HEK293T (cell line): ENCODE measurements around the gene CDK8.
"Not testable (repeated sequence)": the region's sequence is repeated elsewhere in the genome, so short reads cannot be mapped to it uniquely, and the experiment has no call there.

Source experiments
- CTCF ChIA-PET: fragments of 350-600 bp; formaldehyde crosslinking; extraction: SDS; loops from one replicate; lab custom pipeline; 2021; ENCODE audit warnings: antibody characterized with exemption, inconsistent platforms; lab: Yijun Ruan, JAX
- POLR2A ChIA-PET: fragments of 350-600 bp; formaldehyde crosslinking; extraction: SDS; loops from one replicate; lab custom pipeline; 2020; ENCODE audit warnings: antibody characterized with exemption, inconsistent platforms; lab: Yijun Ruan, JAX
- DNase-seq: peaks from one replicate; pipeline ENCODE4 v3.0.0; 2012; ENCODE audit warnings: mixed read lengths; ENCODE audit errors: extremely low spot score
- ARNT ChIP-seq: fragments of 450-650 bp; IDR thresholded peaks from 2 replicates; pipeline ENCODE4 v1.6.1; 2017; ENCODE audit warnings: mild to moderate bottlenecking
- BHLHE40 ChIP-seq: fragments of 450-650 bp; IDR thresholded peaks from 2 replicates; pipeline ENCODE4 v1.6.1; 2016; ENCODE audit warnings: mild to moderate bottlenecking, moderate library complexity, borderline replicate concordance
- CTBP1 ChIP-seq: fragments of 450-650 bp; IDR thresholded peaks from 2 replicates; pipeline ENCODE4 v1.6.1; 2016; ENCODE audit warnings: borderline replicate concordance
- ELF4 ChIP-seq: fragments of 450-650 bp; IDR thresholded peaks from 2 replicates; pipeline ENCODE4 v1.6.1; 2017; ENCODE audit warnings: antibody characterized with exemption
- FOXA1 ChIP-seq: fragments of 450-650 bp; IDR thresholded peaks from 2 replicates; pipeline ENCODE4 v1.6.1; 2016; ENCODE audit warnings: mild to moderate bottlenecking
- FOXK2 ChIP-seq: fragments of 450-650 bp; IDR thresholded peaks from 2 replicates; pipeline ENCODE4 v1.6.1; 2016; ENCODE audit warnings: mild to moderate bottlenecking
- FOXM1 ChIP-seq: fragments of 450-650 bp; IDR thresholded peaks from 2 replicates; pipeline ENCODE4 v1.6.1; 2017; ENCODE audit warnings: mild to moderate bottlenecking, borderline replicate concordance
- HDGF ChIP-seq: fragments of 450-650 bp; IDR thresholded peaks from 2 replicates; pipeline ENCODE4 v1.6.1; 2017; ENCODE audit warnings: antibody characterized with exemption, borderline replicate concordance
- L3MBTL2 ChIP-seq: fragments of 450-650 bp; conservative IDR thresholded peaks from 2 replicates; pipeline ENCODE4 v1.6.1; 2016; ENCODE audit warnings: mild to moderate bottlenecking
- LEF1 ChIP-seq: fragments of 450-650 bp; IDR thresholded peaks from 2 replicates; pipeline ENCODE4 v1.6.1; 2017; ENCODE audit warnings: mild to moderate bottlenecking, borderline replicate concordance
- NFRKB ChIP-seq: fragments of 450-650 bp; IDR thresholded peaks from 2 replicates; pipeline ENCODE4 v1.6.1; 2016; ENCODE audit warnings: mild to moderate bottlenecking, moderate library complexity
- SP1 ChIP-seq: fragments of 450-650 bp; IDR thresholded peaks from 2 replicates; pipeline ENCODE4 v1.6.1; 2017
- SUZ12 ChIP-seq: fragments of 450-650 bp; IDR thresholded peaks from 2 replicates; pipeline ENCODE4 v1.6.1; 2016; ENCODE audit warnings: mild to moderate bottlenecking
- TARDBP ChIP-seq: fragments of 450-650 bp; IDR thresholded peaks from 2 replicates; pipeline ENCODE4 v1.6.1; 2016
- ZNF384 ChIP-seq: fragments of 450-650 bp; IDR thresholded peaks from 2 replicates; pipeline ENCODE4 v1.6.1; 2016
- TF ChIP-seq, protein P1 (sequence below): fragments of 450-650 bp; IDR thresholded peaks from 2 replicates; pipeline ENCODE4 v1.6.1; 2016

Gene CDK8

GRCh38 chr13:26270707-26271106 lies 16.8 kb downstream of the CDK8 start:
- CTCF ChIA-PET, result no interaction called here
- POLR2A ChIA-PET, result no interaction called here
- DNase-seq, result no peak
- no peak for TF ChIP-seq FOXK2
- TF ChIP-seq SP1, result no peak
- no peak for TF ChIP-seq ARNT
- no peak for TF ChIP-seq HDGF
- TF ChIP-seq TARDBP, result no peak
- no peak for TF ChIP-seq LEF1
- TF ChIP-seq ZNF384, result no peak
- no peak for TF ChIP-seq BHLHE40
- TF ChIP-seq, protein P1, sequence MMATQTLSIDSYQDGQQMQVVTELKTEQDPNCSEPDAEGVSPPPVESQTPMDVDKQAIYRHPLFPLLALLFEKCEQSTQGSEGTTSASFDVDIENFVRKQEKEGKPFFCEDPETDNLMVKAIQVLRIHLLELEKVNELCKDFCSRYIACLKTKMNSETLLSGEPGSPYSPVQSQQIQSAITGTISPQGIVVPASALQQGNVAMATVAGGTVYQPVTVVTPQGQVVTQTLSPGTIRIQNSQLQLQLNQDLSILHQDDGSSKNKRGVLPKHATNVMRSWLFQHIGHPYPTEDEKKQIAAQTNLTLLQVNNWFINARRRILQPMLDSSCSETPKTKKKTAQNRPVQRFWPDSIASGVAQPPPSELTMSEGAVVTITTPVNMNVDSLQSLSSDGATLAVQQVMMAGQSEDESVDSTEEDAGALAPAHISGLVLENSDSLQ, result no peak
- TF ChIP-seq CTBP1, result no peak
- no peak for TF ChIP-seq SUZ12
- no peak for TF ChIP-seq L3MBTL2
- no peak for TF ChIP-seq FOXA1
- no peak for TF ChIP-seq ELF4
- no peak for TF ChIP-seq NFRKB
- no peak for TF ChIP-seq FOXM1

GRCh38 chr13:26272621-26273020 lies 18.7 kb downstream of the CDK8 start:
- POLR2A ChIA-PET, result interaction anchor here (1.0 kb wide), 1 partner anchor 29 kb away, joined by 3 read pairs; no protein-coding TSS in a partner anchor
- DNase-seq, result no peak
- CTCF ChIA-PET, result no interaction called here
- TF ChIP-seq HDGF, result no peak
- TF ChIP-seq ARNT, result no peak
- TF ChIP-seq FOXK2, result no peak
- TF ChIP-seq SUZ12, result no peak
- no peak for TF ChIP-seq ZNF384
- no peak for TF ChIP-seq CTBP1
- no peak for TF ChIP-seq ELF4
- no peak for TF ChIP-seq FOXA1
- no peak for TF ChIP-seq FOXM1
- no peak for TF ChIP-seq L3MBTL2
- TF ChIP-seq SP1, result no peak
- no peak for TF ChIP-seq LEF1
- no peak for TF ChIP-seq NFRKB
- TF ChIP-seq BHLHE40, result no peak
- TF ChIP-seq, protein P1, result no peak
- TF ChIP-seq TARDBP, result no peak

DNA sequence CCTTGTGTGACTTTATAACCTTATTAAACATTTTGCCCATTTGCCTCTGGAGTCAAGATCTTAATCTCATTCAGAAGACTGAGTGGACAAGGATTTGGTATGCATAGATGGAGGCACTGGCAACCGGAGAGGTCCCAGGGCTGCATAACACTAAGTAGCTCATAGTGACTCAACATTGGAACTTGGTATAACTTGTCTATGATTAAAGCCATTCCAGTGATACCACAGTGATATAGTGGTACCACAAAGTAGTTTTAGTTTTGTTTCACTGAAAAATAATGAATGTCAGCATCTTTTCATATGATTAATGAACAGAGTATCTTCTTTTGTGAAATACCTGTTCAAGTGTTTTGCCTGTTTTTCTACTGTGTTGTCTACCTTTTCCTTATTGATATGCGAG lies 26.4 kb downstream of the CDK8 start:
- ChIA-PET POLR2A (no interaction called here), CTCF (no interaction called here)
- TF ChIP-seq FOXA1 (no peak), CTBP1 (no peak), HDGF (no peak)
- DNase-seq, result no peak

DNA sequence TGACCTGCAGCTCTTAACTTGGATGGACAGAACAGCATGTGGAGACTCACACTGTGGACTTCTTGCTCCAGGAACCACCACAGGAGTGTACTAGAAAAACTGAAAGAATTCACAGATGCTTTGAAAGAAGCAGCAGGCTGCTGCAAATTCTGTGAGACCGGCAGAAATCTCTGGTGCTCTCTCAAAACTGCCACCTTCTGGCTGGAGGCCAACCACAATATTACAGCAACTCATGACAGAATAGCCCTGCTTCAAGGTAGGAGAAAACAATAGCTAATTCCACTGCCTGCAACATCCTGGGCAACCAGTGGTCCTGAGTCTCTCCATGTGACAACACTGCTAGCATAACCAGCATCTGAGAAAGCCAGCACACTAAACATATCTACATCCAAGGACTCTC lies 26.9 kb downstream of the CDK8 start:
- no peak for DNase-seq
- ChIA-PET CTCF (no interaction called here), POLR2A (no interaction called here)
- no peak for TF ChIP-seq CTBP1
- TF ChIP-seq, protein P1, result no peak
- no peak for TF ChIP-seq BHLHE40
- TF ChIP-seq ZNF384, result no peak
- no peak for TF ChIP-seq ARNT
- TF ChIP-seq HDGF, result no peak
- TF ChIP-seq SP1, result no peak
- TF ChIP-seq TARDBP, result no peak
- TF ChIP-seq L3MBTL2, result no peak
- TF ChIP-seq FOXK2, result no peak
- TF ChIP-seq SUZ12, result no peak
- TF ChIP-seq ELF4, result no peak

DNA sequence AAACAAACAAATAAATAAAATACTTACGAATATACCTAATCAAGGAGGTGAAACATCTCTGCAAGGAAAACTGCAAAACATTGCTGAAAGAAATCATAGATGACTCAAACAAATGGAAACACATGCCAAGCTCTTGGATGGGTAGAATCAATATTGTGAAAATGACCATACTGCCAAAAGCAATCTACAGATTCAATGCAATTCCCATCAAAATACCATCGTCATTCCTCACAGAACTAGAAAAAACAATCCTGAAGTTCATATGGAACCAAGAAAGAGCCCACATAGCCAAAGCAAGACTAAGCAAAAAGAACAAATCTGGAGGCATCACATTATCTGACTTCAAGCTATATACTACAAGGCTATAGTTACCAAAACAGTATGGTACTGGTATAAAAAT lies 32.0 kb downstream of the CDK8 start:
- POLR2A ChIA-PET, DNase-seq, CTCF ChIA-PET: not testable (repeated sequence)

- CTCF ChIA-PET, POLR2A ChIA-PET, DNase-seq: not testable (repeated sequence)
These were observed 34.9 kb downstream of the CDK8 start for GRCh38 chr13:26288838-26289237.

- ChIA-PET POLR2A (no interaction called here), CTCF (no interaction called here)
- no peak for DNase-seq
- no peak for TF ChIP-seq NFRKB
- no peak for TF ChIP-seq SP1
- no peak for TF ChIP-seq L3MBTL2
These were observed 41.9 kb downstream of the CDK8 start for GRCh38 chr13:26295812-26296211.

DNA sequence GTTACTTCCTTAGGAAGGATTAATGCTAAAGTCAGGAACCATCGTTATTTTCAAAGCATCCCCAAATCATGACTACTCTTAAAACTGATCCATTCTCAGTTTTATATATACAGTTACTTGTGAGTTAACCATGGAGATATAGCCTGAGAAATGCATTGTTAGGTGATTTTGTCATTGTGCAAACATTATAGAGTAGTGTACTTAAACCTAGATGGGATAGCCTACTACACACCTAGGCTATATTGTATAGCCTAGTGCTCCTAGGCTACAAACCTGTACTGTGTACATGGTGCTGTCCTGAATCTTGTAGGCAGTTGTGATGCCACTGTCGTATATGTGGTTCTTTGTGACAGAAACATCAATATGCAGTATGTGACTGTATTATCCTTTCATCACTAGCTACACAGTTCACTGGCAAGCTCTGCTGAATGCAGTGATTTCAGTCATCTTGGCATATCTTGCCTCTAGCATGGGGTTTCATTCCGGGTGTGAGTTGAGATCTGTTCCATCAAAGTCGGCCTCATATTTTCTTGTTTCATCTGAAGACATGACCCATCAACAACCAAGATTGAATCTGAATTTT lies 45.3 kb downstream of the CDK8 start:
- CTCF ChIA-PET, result no interaction called here
- no peak for DNase-seq
- no peak for TF ChIP-seq NFRKB
- TF ChIP-seq LEF1, result no peak
- no peak for TF ChIP-seq ARNT
- no peak for TF ChIP-seq FOXK2
- TF ChIP-seq, protein P1, result no peak
- no peak for TF ChIP-seq HDGF
- no peak for TF ChIP-seq L3MBTL2
- TF ChIP-seq SP1, result no peak
- POLR2A ChIA-PET, result no interaction called here
